Erythroblast (primary cell): Measurements from ENCODE around the gene RNF144A.

Experiments
- DNase-seq, 2 experiments: peaks; one replicate each; lab custom pipeline; 2025; lab: John Stamatoyannopoulos, UW
- GATA1 ChIP-seq: IDR thresholded peaks from 2 replicates; pipeline ENCODE4 v1.6.1; 2011; ENCODE audit warnings: low read depth, mild to moderate bottlenecking, control low read depth, low read length, moderate library complexity
- POLR2A ChIP-seq: IDR thresholded peaks from 2 replicates; pipeline ENCODE4 v1.6.1; 2011; ENCODE audit warnings: mild to moderate bottlenecking, low read length

Gene RNF144A

GRCh38 chr2:7048762-7049294, 131.6 kb downstream of the RNF144A start:
- no peak for TF ChIP-seq GATA1
- TF ChIP-seq POLR2A = no peak
- DNase-seq = no peak

GRCh38 chr2:7052404-7052803, 135.2 kb downstream of the RNF144A start:
- no peak for TF ChIP-seq GATA1
- TF ChIP-seq POLR2A = no peak
- DNase-seq = no peak

GRCh38 chr2:7053650-7054265, 136.5 kb downstream of the RNF144A start:
- DNase-seq = no peak
- no peak for TF ChIP-seq POLR2A
- no peak for TF ChIP-seq GATA1

DNA sequence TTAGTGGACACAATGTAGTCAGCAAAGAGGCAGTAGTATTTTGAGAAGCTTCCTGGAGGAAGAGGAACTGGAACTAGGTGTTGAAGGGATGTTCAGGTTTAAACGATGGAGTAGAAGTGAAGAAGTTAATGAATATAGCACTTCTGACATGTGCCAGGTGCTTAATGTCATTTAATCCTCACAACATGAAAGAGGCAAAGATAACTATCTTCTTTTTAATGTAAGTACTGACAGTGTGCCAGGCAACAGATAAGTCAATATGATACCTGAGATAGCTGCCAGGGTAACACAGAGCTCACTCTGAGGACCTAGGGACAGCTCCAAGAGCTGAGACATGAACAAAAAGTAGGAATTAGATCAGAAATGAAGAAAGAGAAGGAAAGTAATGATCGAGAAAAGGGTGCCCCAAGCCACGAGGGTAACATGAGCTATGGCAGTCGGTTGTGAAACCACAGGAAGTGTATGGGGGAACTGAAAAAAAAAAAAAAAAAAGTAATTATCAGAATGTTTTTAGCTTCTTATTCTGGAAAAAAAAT, 140.7 kb downstream of the RNF144A start:
- DNase-seq = no peak
- TF ChIP-seq GATA1 (no peak), POLR2A (no peak)

DNA sequence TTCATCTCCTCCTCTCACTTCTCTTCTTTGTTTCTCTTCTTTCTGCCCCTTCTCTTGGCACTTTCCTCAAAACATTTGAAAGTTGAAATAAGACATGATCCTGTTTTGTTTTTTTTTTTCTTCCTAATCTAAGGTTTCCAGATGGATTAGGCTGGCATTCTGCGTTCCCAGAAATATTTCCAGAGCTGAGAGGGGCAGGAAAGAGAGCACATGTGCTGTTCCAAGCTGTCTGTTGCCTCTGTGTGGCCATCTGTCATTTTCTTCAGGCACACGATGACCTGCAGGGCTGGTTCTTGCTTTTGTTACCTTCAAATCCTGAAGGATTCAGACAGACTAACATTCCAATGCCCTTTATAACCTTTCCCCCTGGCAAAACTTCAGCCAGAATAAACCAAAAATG, 142.9 kb downstream of the RNF144A start:
- TF ChIP-seq GATA1 (no peak), POLR2A (no peak)
- no peak for DNase-seq

DNA sequence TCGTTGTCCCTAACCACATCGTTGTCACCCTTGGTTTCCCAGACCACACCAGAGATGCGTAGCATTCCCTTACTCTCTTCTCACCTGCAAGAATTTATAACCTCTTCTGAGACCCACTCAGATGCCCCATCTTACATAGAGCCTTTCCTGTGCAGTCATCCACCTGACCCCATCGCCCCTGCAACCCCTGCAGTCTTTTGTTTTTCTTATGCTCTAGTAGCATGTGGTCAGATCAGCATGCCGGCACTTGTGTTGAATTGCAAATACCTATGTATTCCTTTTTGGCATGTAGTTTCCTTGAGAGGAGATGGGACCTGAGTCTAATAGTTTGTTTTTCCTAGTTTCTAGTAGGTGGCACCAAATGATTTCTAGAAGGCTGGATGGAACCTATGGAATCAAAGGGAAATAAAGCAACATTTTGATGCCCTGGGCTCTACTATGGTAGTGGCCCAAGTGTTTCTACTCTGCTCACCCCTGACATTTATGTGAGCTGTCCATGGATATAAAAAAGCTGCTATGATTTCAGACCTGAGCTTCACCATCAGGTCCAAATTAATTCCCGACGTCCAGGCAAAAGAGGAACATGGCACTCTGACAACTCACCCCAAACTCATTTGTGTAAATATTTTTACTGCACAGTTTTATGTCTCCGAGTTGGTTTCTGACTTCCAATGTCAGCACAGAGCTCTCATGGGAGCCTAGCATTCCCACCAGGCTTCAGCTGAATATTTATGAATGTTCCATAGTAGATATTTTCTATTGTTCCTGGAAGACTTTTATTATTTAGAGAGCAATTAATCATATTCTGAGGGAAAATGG, 143.6 kb downstream of the RNF144A start:
- TF ChIP-seq GATA1 (no peak), POLR2A (no peak)
- DNase-seq = no peak

- no peak for DNase-seq
- TF ChIP-seq POLR2A = no peak
- TF ChIP-seq GATA1 = no peak
Observed at GRCh38 chr2:7061450-7061789, 144.2 kb downstream of the RNF144A start.

GRCh38 chr2:7061921-7062320, 144.7 kb downstream of the RNF144A start:
- DNase-seq = no peak
- TF ChIP-seq GATA1 (no peak), POLR2A (no peak)

DNA sequence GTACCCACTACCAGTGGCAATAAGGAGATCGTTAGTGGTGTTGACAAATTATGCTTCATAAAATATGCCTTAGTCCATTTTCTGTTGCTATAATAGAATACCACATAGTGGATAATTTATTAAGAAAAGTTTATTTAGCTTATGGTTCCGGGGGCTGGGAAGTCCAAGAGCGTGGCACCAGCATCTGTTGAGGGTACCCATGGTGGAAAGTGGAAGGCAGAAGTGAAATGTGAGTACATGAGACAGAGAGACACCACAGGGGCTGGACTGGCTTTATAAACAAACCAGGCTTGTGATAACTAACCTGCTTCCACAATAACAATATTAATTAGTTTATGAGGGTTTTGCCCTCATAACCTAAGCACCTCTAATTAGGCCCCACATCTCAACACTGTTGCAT, 146.6 kb downstream of the RNF144A start:
- TF ChIP-seq POLR2A (no peak), GATA1 (no peak)
- DNase-seq = no peak

GRCh38 chr2:7068457-7068856, 151.2 kb downstream of the RNF144A start:
- DNase-seq = no peak
- TF ChIP-seq POLR2A (no peak), GATA1 (no peak)

- DNase-seq = no peak
- TF ChIP-seq POLR2A = no peak
- no peak for TF ChIP-seq GATA1
Observed at GRCh38 chr2:7070483-7070882, 153.3 kb downstream of the RNF144A start.

- TF ChIP-seq GATA1 (no peak), POLR2A (no peak)
- DNase-seq = no peak
Observed at GRCh38 chr2:7071154-7071553, 153.9 kb downstream of the RNF144A start.

- TF ChIP-seq POLR2A (no peak), GATA1 (no peak)
- DNase-seq = no peak
Observed at GRCh38 chr2:7071916-7072556, 154.8 kb downstream of the RNF144A start.

- no peak for DNase-seq
- TF ChIP-seq POLR2A = no peak
- no peak for TF ChIP-seq GATA1
Observed at GRCh38 chr2:7073901-7074300, 156.7 kb downstream of the RNF144A start.
